ENCODE results near the gene SELENOT. TPM values are rescaled to one million over a fixed set of nuclear protein-coding genes. Genes with fewer than 3 reads are reported as not detected.

SELENOT gene
- total RNA-seq, 1 donor from 2014 or later: 63.9 TPM

DNA sequence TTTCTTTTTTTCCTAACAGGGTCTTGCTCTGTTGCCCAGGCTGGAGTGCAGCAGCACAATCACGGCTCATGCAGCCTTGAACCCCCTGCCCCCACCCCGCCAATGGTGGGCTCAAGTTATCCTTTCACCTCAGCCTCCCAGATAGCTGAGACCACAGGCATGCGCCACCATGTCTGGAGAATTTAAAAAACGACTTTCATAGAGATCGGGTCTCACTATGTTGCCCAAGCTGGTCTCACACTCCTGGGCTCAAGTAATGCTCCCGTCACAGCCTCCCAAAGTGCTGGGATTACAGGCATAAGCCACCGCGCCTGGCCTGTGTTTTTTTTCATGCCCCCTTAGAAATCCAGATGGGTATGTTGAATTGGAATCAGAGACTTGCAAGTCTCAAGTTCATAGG is 60.3 kb downstream of the SELENOT start:
- Mint-ChIP-seq H3K27ac (ENCODE audit: unreplicated experiment) (no peak overlapping the region), H3K9me3 (no peaks in the 10 kb centered on the region), H3K27me3 (ENCODE audit: low read depth) (peaks cover 3% of the 10 kb centered on the region), H3K36me3 (ENCODE audit: low read depth) (no peaks in the 10 kb centered on the region), H3K4me1 (no peaks in the 10 kb centered on the region), H3K4me3 (no peak overlapping the region)
- TF ChIP-seq, protein P1, sequence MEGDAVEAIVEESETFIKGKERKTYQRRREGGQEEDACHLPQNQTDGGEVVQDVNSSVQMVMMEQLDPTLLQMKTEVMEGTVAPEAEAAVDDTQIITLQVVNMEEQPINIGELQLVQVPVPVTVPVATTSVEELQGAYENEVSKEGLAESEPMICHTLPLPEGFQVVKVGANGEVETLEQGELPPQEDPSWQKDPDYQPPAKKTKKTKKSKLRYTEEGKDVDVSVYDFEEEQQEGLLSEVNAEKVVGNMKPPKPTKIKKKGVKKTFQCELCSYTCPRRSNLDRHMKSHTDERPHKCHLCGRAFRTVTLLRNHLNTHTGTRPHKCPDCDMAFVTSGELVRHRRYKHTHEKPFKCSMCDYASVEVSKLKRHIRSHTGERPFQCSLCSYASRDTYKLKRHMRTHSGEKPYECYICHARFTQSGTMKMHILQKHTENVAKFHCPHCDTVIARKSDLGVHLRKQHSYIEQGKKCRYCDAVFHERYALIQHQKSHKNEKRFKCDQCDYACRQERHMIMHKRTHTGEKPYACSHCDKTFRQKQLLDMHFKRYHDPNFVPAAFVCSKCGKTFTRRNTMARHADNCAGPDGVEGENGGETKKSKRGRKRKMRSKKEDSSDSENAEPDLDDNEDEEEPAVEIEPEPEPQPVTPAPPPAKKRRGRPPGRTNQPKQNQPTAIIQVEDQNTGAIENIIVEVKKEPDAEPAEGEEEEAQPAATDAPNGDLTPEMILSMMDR (conservative IDR thresholded peaks at IDR 0.05): no peak
- no peak for DNase-seq (ENCODE audit: low read depth, low spot score)

DNA sequence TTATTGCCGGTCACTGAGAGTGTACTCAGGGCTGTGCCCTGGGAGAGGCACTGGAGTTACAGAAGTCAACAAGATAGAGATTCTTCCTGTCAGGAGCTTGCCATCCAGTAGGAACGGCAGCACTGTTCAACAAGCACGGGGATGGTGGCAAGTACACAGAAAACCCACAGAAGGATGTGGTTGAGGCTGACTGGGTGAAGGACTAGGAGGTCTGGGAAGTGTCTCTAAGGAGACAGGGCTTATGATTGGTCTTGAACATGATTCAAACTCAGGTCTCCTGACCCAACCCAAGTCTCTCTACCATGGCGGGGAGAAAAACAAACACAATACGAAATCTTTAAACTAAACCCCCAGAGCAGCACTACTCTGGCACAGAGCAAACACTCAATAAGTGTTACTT is 63.0 kb downstream of the SELENOT start:
- H3K4me1 Mint-ChIP-seq: no peaks in the 10 kb centered on the region
- H3K27ac Mint-ChIP-seq (ENCODE audit: unreplicated experiment): no peak overlapping the region
- no peak overlapping the region for H3K4me3 Mint-ChIP-seq
- TF ChIP-seq, protein P1 (conservative IDR thresholded peaks at IDR 0.05): no peak
- peaks cover 5% of the 10 kb centered on the region for H3K27me3 Mint-ChIP-seq (ENCODE audit: low read depth)
- no peak for DNase-seq (ENCODE audit: low read depth, low spot score)
- H3K36me3 Mint-ChIP-seq (ENCODE audit: low read depth): no peaks in the 10 kb centered on the region
- H3K9me3 Mint-ChIP-seq: no peaks in the 10 kb centered on the region

DNA sequence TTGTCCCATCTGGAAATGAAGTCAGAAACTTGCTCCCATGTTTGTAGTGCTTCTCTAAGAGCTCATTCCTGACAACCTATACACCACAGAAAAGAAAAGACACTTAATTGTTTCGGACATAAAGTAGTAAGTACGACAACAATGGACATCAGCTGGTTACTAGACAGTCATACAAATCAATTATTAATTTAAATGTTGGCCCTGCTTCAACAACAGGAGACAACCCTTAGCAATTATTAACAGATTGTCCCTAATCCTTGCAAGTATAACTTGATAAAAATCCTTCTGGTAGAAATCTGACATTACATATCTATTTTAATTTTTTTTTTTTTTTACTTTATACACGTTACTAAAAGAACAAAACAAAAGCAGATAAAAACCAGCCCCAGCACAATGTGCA is 70.8 kb downstream of the SELENOT start:
- TF ChIP-seq, protein P1 (conservative IDR thresholded peaks at IDR 0.05): no peak
- Mint-ChIP-seq H3K4me3 (no peak overlapping the region), H3K9me3 (peaks cover 10% of the 10 kb centered on the region), H3K27ac (ENCODE audit: unreplicated experiment) (no peak overlapping the region), H3K4me1 (no peaks in the 10 kb centered on the region), H3K27me3 (ENCODE audit: low read depth) (peaks cover 5% of the 10 kb centered on the region), H3K36me3 (ENCODE audit: low read depth) (no peaks in the 10 kb centered on the region)
- DNase-seq (ENCODE audit: low read depth, low spot score): no peak

DNA sequence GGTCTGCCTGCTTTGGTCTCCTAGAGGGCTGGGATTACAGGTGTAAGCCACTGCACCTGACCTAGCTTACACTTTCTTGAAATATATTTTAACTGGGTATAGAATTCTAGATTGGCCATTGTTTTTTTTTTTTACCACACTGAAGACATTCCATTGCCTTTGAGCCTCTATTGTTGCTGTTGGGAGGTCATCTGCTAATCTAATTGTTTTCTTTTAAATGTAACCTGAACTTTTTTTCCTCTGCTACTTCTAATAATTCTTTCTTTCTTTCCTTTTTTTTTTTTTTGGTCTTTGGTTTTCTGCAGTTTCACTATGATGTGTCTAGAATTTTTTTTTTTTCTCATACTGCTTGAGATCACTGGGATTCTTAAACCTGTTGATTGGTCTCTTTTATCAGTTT is 72.5 kb downstream of the SELENOT start:
- H3K27me3 Mint-ChIP-seq (ENCODE audit: low read depth): peaks cover 3% of the 10 kb centered on the region
- no peaks in the 10 kb centered on the region for H3K4me1 Mint-ChIP-seq
- peaks cover 10% of the 10 kb centered on the region for H3K9me3 Mint-ChIP-seq
- no peaks in the 10 kb centered on the region for H3K36me3 Mint-ChIP-seq (ENCODE audit: low read depth)
- DNase-seq (ENCODE audit: low read depth, low spot score): no peak
- H3K27ac Mint-ChIP-seq (ENCODE audit: unreplicated experiment): no peak overlapping the region
- no peak overlapping the region for H3K4me3 Mint-ChIP-seq
- TF ChIP-seq, protein P1 (conservative IDR thresholded peaks at IDR 0.05): no peak

Other genes starting within 250 kb of the SELENOT start
- gene TSC22D2, start 195.0 kb upstream of the SELENOT start, total RNA-seq: 37.9 and 40.8 TPM in 2 replicates
- 81.6 and 81.7 TPM in 2 replicates for gene SERP1, start 56.8 kb upstream of the SELENOT start, total RNA-seq
- 65.7 and 75.6 TPM in 2 replicates for gene EIF2A, start 56.5 kb upstream of the SELENOT start, total RNA-seq
- 0.40 and 0.57 TPM in 2 replicates for gene ERICH6, start 100.6 kb downstream of the SELENOT start, total RNA-seq
- 18.2 and 18.5 TPM in 2 replicates for gene SIAH2, start 159.8 kb downstream of the SELENOT start, total RNA-seq